ENCODE results near the gene ZMPSTE24.

The ZMPSTE24 gene

GRCh38 chr1:40337443-40337842, 79.4 kb downstream of the ZMPSTE24 start:
- H3K79me1 ChIP-seq (ENCODE audit: low read length): no peaks in the 10 kb centered on the region
- H3K23ac ChIP-seq (ENCODE audit: low read length): no peak overlapping the region
- no peak overlapping the region for H2BK12ac ChIP-seq (ENCODE audit: low read length)
- H3K4me1 ChIP-seq (ENCODE audit: control insufficient read depth in 1 of 2, insufficient read depth in 2 of 2, low read length in 2 of 2): no peaks in the 10 kb centered on the region
- H2BK120ac ChIP-seq (ENCODE audit: insufficient read depth, low read length, poor library complexity): no peak overlapping the region
- no peak overlapping the region for H4K12ac ChIP-seq (ENCODE audit: low read depth, low read length)
- H3K79me2 ChIP-seq (ENCODE audit: control insufficient read depth, insufficient read depth, low read length, poor library complexity): no peaks in the 10 kb centered on the region
- no peak for DNase-seq
- H3K18ac ChIP-seq (ENCODE audit: low read length): no peak overlapping the region
- H4K8ac ChIP-seq (ENCODE audit: low read depth, low read length): no peak overlapping the region
- no peak overlapping the region for H3K4me3 ChIP-seq (ENCODE audit: low read depth, low read length)
- H3K27me3 ChIP-seq (ENCODE audit: insufficient read depth, low read length): no peaks in the 10 kb centered on the region
- H3K27ac ChIP-seq (ENCODE audit: low read depth, low read length): no peak overlapping the region
- H2AK5ac ChIP-seq (ENCODE audit: low read length): no peak overlapping the region
- H3K4ac ChIP-seq (ENCODE audit: low read depth, low read length): no peak overlapping the region
- H3K4me2 ChIP-seq (ENCODE audit: low read length): no peak overlapping the region
- H2BK5ac ChIP-seq (ENCODE audit: low read depth, low read length, poor library complexity): no peak overlapping the region
- H3K36me3 ChIP-seq (ENCODE audit: control insufficient read depth in 1 of 2, insufficient read depth in 2 of 2, low read length in 2 of 2): no peaks in the 10 kb centered on the region
- H4K91ac ChIP-seq (ENCODE audit: low read depth, low read length): no peak overlapping the region
- H3K14ac ChIP-seq (ENCODE audit: low read length): no peak overlapping the region
- no peaks in the 10 kb centered on the region for H3K9me3 ChIP-seq (ENCODE audit: insufficient read depth, low read depth, low read length)
- H3K9ac ChIP-seq (ENCODE audit: low read length): no peak overlapping the region
- no peak overlapping the region for H2AFZ ChIP-seq (ENCODE audit: insufficient read depth, low read length, poor library complexity)
- WGBS (ENCODE audit: extremely low coverage, insufficient coverage, insufficient read length): no CpG with 5 or more reads among the region's 8 CpGs

DNA sequence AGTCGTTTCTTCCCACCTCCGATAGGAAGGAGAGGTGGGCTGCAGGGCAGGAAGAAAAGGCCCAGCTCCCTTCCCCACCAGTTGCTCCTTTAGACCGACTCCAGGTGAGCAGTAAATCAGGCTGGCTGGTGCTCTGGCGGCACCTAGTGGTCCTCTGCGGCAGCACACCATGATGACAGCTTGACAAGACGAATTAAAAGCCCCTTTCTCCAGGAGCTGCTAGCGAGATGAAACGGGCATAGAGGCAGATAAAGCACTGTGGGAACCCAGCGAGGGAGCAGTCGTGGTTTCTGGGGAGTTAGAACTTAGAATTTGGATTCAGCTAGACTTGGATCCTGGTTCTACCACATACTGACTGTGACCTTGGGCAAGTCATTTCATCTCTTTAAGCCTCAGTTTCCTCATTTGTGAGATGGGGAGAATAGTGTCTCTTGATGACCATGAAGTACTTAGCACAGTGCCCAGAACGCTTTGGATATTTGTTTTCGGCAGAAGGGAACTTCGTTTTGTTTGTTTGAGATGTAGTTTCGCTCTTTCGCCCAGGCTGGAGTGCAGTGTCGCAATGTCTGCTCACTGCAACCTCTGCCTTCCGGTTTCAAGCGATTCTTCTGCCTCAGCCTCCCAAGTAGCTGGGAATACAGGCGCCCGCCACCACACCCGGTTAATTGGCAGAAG, 80.8 kb downstream of the ZMPSTE24 start:
- H3K4me1 ChIP-seq (ENCODE audit: control insufficient read depth in 1 of 2, insufficient read depth in 2 of 2, low read length in 2 of 2): no peaks in the 10 kb centered on the region
- H3K36me3 ChIP-seq (ENCODE audit: control insufficient read depth in 1 of 2, insufficient read depth in 2 of 2, low read length in 2 of 2): no peaks in the 10 kb centered on the region
- no peaks in the 10 kb centered on the region for H3K9me3 ChIP-seq (ENCODE audit: insufficient read depth, low read depth, low read length)
- no peak overlapping the region for H3K4me2 ChIP-seq (ENCODE audit: low read length)
- no peak overlapping the region for H4K91ac ChIP-seq (ENCODE audit: low read depth, low read length)
- H3K27ac ChIP-seq (ENCODE audit: low read depth, low read length): no peak overlapping the region
- no peak overlapping the region for H3K4ac ChIP-seq (ENCODE audit: low read depth, low read length)
- no peak overlapping the region for H4K8ac ChIP-seq (ENCODE audit: low read depth, low read length)
- H3K9ac ChIP-seq (ENCODE audit: low read length): no peak overlapping the region
- H3K27me3 ChIP-seq (ENCODE audit: insufficient read depth, low read length): no peaks in the 10 kb centered on the region
- no peak overlapping the region for H2BK120ac ChIP-seq (ENCODE audit: insufficient read depth, low read length, poor library complexity)
- no peaks in the 10 kb centered on the region for H3K79me1 ChIP-seq (ENCODE audit: low read length)
- H3K4me3 ChIP-seq (ENCODE audit: low read depth, low read length): no peak overlapping the region
- no peak overlapping the region for H3K23ac ChIP-seq (ENCODE audit: low read length)
- no peak overlapping the region for H3K14ac ChIP-seq (ENCODE audit: low read length)
- no peak overlapping the region for H2BK5ac ChIP-seq (ENCODE audit: low read depth, low read length, poor library complexity)
- H4K12ac ChIP-seq (ENCODE audit: low read depth, low read length): no peak overlapping the region
- no peak overlapping the region for H3K18ac ChIP-seq (ENCODE audit: low read length)
- no CpG with 5 or more reads among the region's 21 CpGs for WGBS (ENCODE audit: extremely low coverage, insufficient coverage, insufficient read length)
- H3K79me2 ChIP-seq (ENCODE audit: control insufficient read depth, insufficient read depth, low read length, poor library complexity): no peaks in the 10 kb centered on the region
- peak; percentile 91 to 96 for DNase-seq
- H2BK12ac ChIP-seq (ENCODE audit: low read length): no peak overlapping the region
- H2AFZ ChIP-seq (ENCODE audit: insufficient read depth, low read length, poor library complexity): no peak overlapping the region
- no peak overlapping the region for H2AK5ac ChIP-seq (ENCODE audit: low read length)

GRCh38 chr1:40339420-40340323, 81.6 kb downstream of the ZMPSTE24 start:
- no peak overlapping the region for H2AK5ac ChIP-seq (ENCODE audit: low read length)
- H2AFZ ChIP-seq (ENCODE audit: insufficient read depth, low read length, poor library complexity): no peak overlapping the region
- no peak overlapping the region for H2BK12ac ChIP-seq (ENCODE audit: low read length)
- H3K79me2 ChIP-seq (ENCODE audit: control insufficient read depth, insufficient read depth, low read length, poor library complexity): no peaks in the 10 kb centered on the region
- H4K8ac ChIP-seq (ENCODE audit: low read depth, low read length): no peak overlapping the region
- DNase-seq: peak in 1 of 2 donors; percentile 25
- H3K79me1 ChIP-seq (ENCODE audit: low read length): no peaks in the 10 kb centered on the region
- no peak overlapping the region for H3K23ac ChIP-seq (ENCODE audit: low read length)
- no peak overlapping the region for H3K9ac ChIP-seq (ENCODE audit: low read length)
- no peak overlapping the region for H3K4me2 ChIP-seq (ENCODE audit: low read length)
- no peak overlapping the region for H3K27ac ChIP-seq (ENCODE audit: low read depth, low read length)
- no peaks in the 10 kb centered on the region for H3K9me3 ChIP-seq (ENCODE audit: insufficient read depth, low read depth, low read length)
- WGBS (ENCODE audit: extremely low coverage, insufficient coverage, insufficient read length): no CpG with 5 or more reads among the region's 6 CpGs
- no peaks in the 10 kb centered on the region for H3K4me1 ChIP-seq (ENCODE audit: control insufficient read depth in 1 of 2, insufficient read depth in 2 of 2, low read length in 2 of 2)
- H3K27me3 ChIP-seq (ENCODE audit: insufficient read depth, low read length): no peaks in the 10 kb centered on the region
- no peak overlapping the region for H2BK120ac ChIP-seq (ENCODE audit: insufficient read depth, low read length, poor library complexity)
- H3K14ac ChIP-seq (ENCODE audit: low read length): no peak overlapping the region
- H3K4ac ChIP-seq (ENCODE audit: low read depth, low read length): no peak overlapping the region
- no peak overlapping the region for H2BK5ac ChIP-seq (ENCODE audit: low read depth, low read length, poor library complexity)
- no peak overlapping the region for H3K18ac ChIP-seq (ENCODE audit: low read length)
- no peak overlapping the region for H4K91ac ChIP-seq (ENCODE audit: low read depth, low read length)
- H4K12ac ChIP-seq (ENCODE audit: low read depth, low read length): no peak overlapping the region
- no peaks in the 10 kb centered on the region for H3K36me3 ChIP-seq (ENCODE audit: control insufficient read depth in 1 of 2, insufficient read depth in 2 of 2, low read length in 2 of 2)
- H3K4me3 ChIP-seq (ENCODE audit: low read depth, low read length): no peak overlapping the region

DNA sequence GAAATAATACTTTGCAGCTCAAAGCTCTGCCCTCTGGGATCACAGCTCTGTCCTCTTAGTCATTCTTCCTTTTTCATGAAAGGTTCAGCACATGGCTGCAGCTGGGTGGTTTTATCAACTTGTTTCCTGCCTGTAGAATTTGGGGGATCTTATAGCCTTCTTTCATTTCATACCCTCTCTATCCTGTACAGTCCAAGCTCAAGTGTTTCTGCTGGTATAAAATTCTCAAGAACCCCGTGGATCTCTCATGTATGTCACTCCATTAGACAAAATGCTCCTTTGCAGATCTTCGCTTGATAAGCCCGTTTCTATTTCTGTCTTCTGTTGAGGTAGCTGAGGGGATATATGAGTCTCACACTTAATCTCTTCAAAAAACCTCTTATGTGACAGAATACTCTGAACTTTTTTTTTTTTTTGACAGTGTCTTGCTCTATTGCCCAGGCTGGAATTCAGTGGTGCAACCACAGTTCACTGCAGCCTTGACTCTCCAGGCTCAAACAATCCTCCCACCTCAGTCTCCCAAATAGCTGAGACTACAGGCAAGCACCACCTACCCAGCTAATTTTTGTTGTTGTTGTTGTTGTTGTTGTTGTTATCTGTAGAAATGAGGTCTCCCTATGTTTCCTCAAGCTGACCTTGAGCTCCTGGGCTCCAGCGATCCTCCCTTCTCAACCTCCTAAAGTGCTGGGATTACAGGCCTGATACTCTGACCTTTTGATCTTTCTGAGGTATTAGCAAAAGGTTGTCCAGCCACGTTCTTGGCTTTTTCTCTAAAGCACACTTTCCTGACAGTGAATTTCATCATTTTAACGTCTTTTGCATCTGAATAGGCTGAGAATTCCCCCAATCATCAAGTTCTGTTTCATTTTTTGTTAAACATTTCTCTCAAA, 83.7 kb downstream of the ZMPSTE24 start:
- Histone ChIP-seq H3K14ac (ENCODE audit: low read length) (no peak overlapping the region), H4K8ac (ENCODE audit: low read depth, low read length) (no peak overlapping the region), H2AK5ac (ENCODE audit: low read length) (no peak overlapping the region), H2BK5ac (ENCODE audit: low read depth, low read length, poor library complexity) (no peak overlapping the region), H4K91ac (ENCODE audit: low read depth, low read length) (no peak overlapping the region), H3K79me1 (ENCODE audit: low read length) (no peaks in the 10 kb centered on the region), H3K4me1 (ENCODE audit: control insufficient read depth in 1 of 2, insufficient read depth in 2 of 2, low read length in 2 of 2) (no peaks in the 10 kb centered on the region), H4K12ac (ENCODE audit: low read depth, low read length) (no peak overlapping the region), H3K18ac (ENCODE audit: low read length) (no peak overlapping the region), H3K27ac (ENCODE audit: low read depth, low read length) (no peak overlapping the region), H3K4ac (ENCODE audit: low read depth, low read length) (no peak overlapping the region), H2BK12ac (ENCODE audit: low read length) (no peak overlapping the region), H3K36me3 (ENCODE audit: control insufficient read depth in 1 of 2, insufficient read depth in 2 of 2, low read length in 2 of 2) (no peaks in the 10 kb centered on the region), H3K4me3 (ENCODE audit: low read depth, low read length) (no peak overlapping the region), H2BK120ac (ENCODE audit: insufficient read depth, low read length, poor library complexity) (no peak overlapping the region), H3K79me2 (ENCODE audit: control insufficient read depth, insufficient read depth, low read length, poor library complexity) (no peaks in the 10 kb centered on the region), H3K23ac (ENCODE audit: low read length) (no peak overlapping the region), H2AFZ (ENCODE audit: insufficient read depth, low read length, poor library complexity) (no peak overlapping the region), H3K9ac (ENCODE audit: low read length) (no peak overlapping the region), H3K27me3 (ENCODE audit: insufficient read depth, low read length) (no peaks in the 10 kb centered on the region), H3K4me2 (ENCODE audit: low read length) (no peak overlapping the region), H3K9me3 (ENCODE audit: insufficient read depth, low read depth, low read length) (no peaks in the 10 kb centered on the region)
- WGBS (ENCODE audit: extremely low coverage, insufficient coverage, insufficient read length): no CpG with 5 or more reads among the region's 6 CpGs
- peak; percentile 11 to 85 for DNase-seq
